HepG2 (cell line): ENCODE results near the gene ENO3. TPM values are rescaled to one million over a fixed set of nuclear protein-coding genes. Genes with fewer than 3 reads are reported as not detected.

Experiments used
- ARHGAP35 ChIP-seq: sonication (generic); formaldehyde crosslinking; IDR thresholded peaks from 2 replicates; pipeline ENCODE4 v1.9.0; 2022; ENCODE audit warnings: mild to moderate bottlenecking, inconsistent platforms, moderate library complexity, missing genetic modification reagents, borderline replicate concordance
- DNMT3B ChIP-seq: conservative IDR thresholded peaks from 2 replicates; pipeline ENCODE4 v1.6.1; 2016; ENCODE audit warnings: missing biosample characterization, control low read depth
- ESRRA ChIP-seq: sonication (generic); formaldehyde crosslinking; IDR thresholded peaks from 2 replicates; pipeline ENCODE4 v1.5.1; 2020; ENCODE audit warnings: mild to moderate bottlenecking, low read depth, missing genetic modification reagents
- HDAC1 ChIP-seq: sonication (generic); formaldehyde crosslinking; IDR thresholded peaks from 2 replicates; pipeline ENCODE4 v1.5.1; 2020; ENCODE audit warnings: mild to moderate bottlenecking, missing genetic modification reagents
- IKZF4 ChIP-seq: sonication (generic); formaldehyde crosslinking; IDR thresholded peaks from 2 replicates; pipeline ENCODE4 v1.5.1; 2020; ENCODE audit warnings: borderline replicate concordance, mild to moderate bottlenecking, low read depth, missing genetic modification reagents; ENCODE audit errors: not compliant biosample characterization
- PCBP1 ChIP-seq: fragments of 200-400 bp; formaldehyde crosslinking; IDR thresholded peaks from 2 replicates; pipeline ENCODE4 v1.6.1; 2017; ENCODE audit warnings: mild to moderate bottlenecking, low read depth, low read length, borderline replicate concordance
- RAD51 ChIP-seq: fragments of 450-650 bp; IDR thresholded peaks from 2 replicates; pipeline ENCODE4 v1.6.1; 2016; ENCODE audit warnings: borderline replicate concordance
- SALL1 ChIP-seq: sonication (generic); formaldehyde crosslinking; IDR thresholded peaks from 2 replicates; pipeline ENCODE4 v1.8.0; 2022; ENCODE audit warnings: mild to moderate bottlenecking, missing genetic modification reagents
- SMC3 ChIP-seq: IDR thresholded peaks from 2 replicates; pipeline ENCODE4 v1.6.1; 2011; ENCODE audit warnings: low read length, improper control_type of control experiment
- TBP ChIP-seq: sonication (generic); formaldehyde crosslinking; IDR thresholded peaks from 2 replicates; pipeline ENCODE4 v1.5.0; 2020; ENCODE audit warnings: missing genetic modification reagents
- ZIK1 ChIP-seq: sonication (generic); formaldehyde crosslinking; IDR thresholded peaks from 2 replicates; pipeline ENCODE4 v1.5.0; 2020; ENCODE audit warnings: mild to moderate bottlenecking, low read depth, missing genetic modification reagents, borderline replicate concordance
- ZNF431 ChIP-seq: sonication (generic); formaldehyde crosslinking; IDR thresholded peaks from 2 replicates; pipeline ENCODE4 v1.9.0; 2022; ENCODE audit warnings: missing genetic modification reagents, low read depth, mild to moderate bottlenecking, borderline replicate concordance
- ZNF556 ChIP-seq: sonication (generic); formaldehyde crosslinking; IDR thresholded peaks from 2 replicates; pipeline ENCODE4 v1.4.0; 2020; ENCODE audit warnings: mild to moderate bottlenecking, missing genetic modification reagents, borderline replicate concordance
- ZNF607 ChIP-seq: sonication (generic); formaldehyde crosslinking; IDR thresholded peaks from 2 replicates; pipeline ENCODE4 v1.5.1; 2020; ENCODE audit warnings: missing genetic modification reagents, mild to moderate bottlenecking, borderline replicate concordance
- ZNF615 ChIP-seq: sonication (generic); formaldehyde crosslinking; IDR thresholded peaks from 2 replicates; pipeline ENCODE4 v1.5.0; 2020; ENCODE audit warnings: mild to moderate bottlenecking, missing genetic modification reagents, borderline replicate concordance
- ZNF879 ChIP-seq: sonication (generic); formaldehyde crosslinking; IDR thresholded peaks from 2 replicates; pipeline ENCODE4 v1.8.1; 2023; ENCODE audit warnings: missing genetic modification reagents
- ZSCAN9 ChIP-seq: IDR thresholded peaks from 2 replicates; pipeline ENCODE4 v1.6.1; 2016; ENCODE audit warnings: borderline replicate concordance
- polyA plus RNA-seq, 8 experiments: library from polyadenylated mRNA; depleted of rRNA in 3 of 8; stranded (reverse) in 7 of 8; unstranded in 1 of 8; fragments of >200 nt; fragmentation: Illumina TruSeq in 4 of 8; extraction: Trizol in 4 of 8; gene quantifications; 2 replicates each; pipeline versions ENCODE4 v1.2.1 to v1.2.3, GENCODE V29; 2011 to 2016; ENCODE audit warnings: low read depth in 4 of 8, missing spikeins in 1 of 8, mixed read lengths in 1 of 8; ENCODE audit not compliant: insufficient read depth in 1 of 8
- total RNA-seq, 5 experiments: library from RNA; depleted of rRNA; stranded (reverse); fragments of >200 nt; fragmentation: Illumina TruSeq; extraction: Trizol; gene quantifications; 2 replicates each; pipeline ENCODE4 v1.2.3, GENCODE V29; 2016; ENCODE audit warnings: low read depth in 1 of 5
- TF ChIP-seq, protein P1 (sequence below): sonication (generic); formaldehyde crosslinking; conservative IDR thresholded peaks from 2 replicates; pipeline ENCODE4 v1.4.0; 2020; ENCODE audit warnings: missing genetic modification reagents
- TF ChIP-seq, protein P2 (sequence below): sonication (generic); formaldehyde crosslinking; IDR thresholded peaks from 2 replicates; pipeline ENCODE4 v1.4.0; 2020; ENCODE audit warnings: missing genetic modification reagents, mild to moderate bottlenecking, borderline replicate concordance
- TF ChIP-seq, protein P3 (sequence below): sonication (generic); formaldehyde crosslinking; IDR thresholded peaks from 2 replicates; pipeline ENCODE4 v1.4.0; 2020; ENCODE audit warnings: missing genetic modification reagents, borderline replicate concordance

Gene ENO3
- total and polyA plus RNA-seq, 2 of the 13 experiments (the other 11 are each of a cell fraction or from before 2014, with no cell fraction given) = 59.8 to 69.8 TPM

DNA sequence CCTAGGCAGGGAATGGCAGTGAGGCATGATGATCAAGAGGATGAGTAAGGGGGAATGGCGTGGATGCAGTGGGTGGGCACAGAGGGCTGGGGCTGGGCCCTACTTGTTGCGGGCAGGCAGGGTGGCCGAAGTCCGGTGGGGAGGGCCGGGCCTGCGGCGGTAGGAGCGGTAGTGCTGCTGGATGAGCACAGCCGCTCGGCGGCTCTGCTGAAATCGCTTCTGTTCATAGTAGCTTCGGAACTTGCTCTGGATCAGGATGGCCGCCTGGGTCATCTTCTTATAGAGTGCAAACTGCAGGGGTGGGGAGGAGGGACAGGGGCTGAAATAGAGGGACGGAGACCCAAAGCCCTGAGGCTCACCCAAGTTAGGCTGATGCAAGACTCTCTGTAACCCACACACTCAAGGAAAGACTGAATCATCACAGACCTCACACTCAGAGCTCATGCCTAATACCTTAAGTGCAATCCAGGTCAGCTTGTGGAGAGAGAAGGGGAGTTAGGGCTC is 18.2 kb downstream of the ENO3 start (continued):
- peak; percentile 62; the same call in 1 of the 2 replicates for TF ChIP-seq ZIK1 (CRISPR knock-in tag)
- TF ChIP-seq ZNF431 = 0 out of 2 replicates have a peak, but pooled peaks have one; percentile 4
- TF ChIP-seq PCBP1 = no peak
- no peak for TF ChIP-seq SMC3
- no peak for TF ChIP-seq ZSCAN9 (CRISPR knock-in tag)
- TF ChIP-seq, protein P1, sequence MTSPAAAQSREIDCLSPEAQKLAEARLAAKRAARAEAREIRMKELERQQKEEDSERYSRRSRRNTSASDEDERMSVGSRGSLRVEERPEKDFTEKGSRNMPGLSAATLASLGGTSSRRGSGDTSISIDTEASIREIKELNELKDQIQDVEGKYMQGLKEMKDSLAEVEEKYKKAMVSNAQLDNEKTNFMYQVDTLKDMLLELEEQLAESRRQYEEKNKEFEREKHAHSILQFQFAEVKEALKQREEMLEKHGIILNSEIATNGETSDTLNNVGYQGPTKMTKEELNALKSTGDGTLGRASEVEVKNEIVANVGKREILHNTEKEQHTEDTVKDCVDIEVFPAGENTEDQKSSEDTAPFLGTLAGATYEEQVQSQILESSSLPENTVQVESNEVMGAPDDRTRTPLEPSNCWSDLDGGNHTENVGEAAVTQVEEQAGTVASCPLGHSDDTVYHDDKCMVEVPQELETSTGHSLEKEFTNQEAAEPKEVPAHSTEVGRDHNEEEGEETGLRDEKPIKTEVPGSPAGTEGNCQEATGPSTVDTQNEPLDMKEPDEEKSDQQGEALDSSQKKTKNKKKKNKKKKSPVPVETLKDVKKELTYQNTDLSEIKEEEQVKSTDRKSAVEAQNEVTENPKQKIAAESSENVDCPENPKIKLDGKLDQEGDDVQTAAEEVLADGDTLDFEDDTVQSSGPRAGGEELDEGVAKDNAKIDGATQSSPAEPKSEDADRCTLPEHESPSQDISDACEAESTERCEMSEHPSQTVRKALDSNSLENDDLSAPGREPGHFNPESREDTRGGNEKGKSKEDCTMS (CRISPR knock-in tag) = no peak
- no peak for TF ChIP-seq RAD51
- TF ChIP-seq ZNF879 (CRISPR knock-in tag) = peak; percentile 74; the same call in 1 of the 2 replicates
- 0 out of 2 replicates have a peak, but pooled peaks have one; percentile 41 for TF ChIP-seq SALL1 (CRISPR knock-in tag)
- no peak for TF ChIP-seq ZNF607 (CRISPR knock-in tag)
- TF ChIP-seq ZNF615 (CRISPR knock-in tag) = no peak
- TF ChIP-seq, protein P2, sequence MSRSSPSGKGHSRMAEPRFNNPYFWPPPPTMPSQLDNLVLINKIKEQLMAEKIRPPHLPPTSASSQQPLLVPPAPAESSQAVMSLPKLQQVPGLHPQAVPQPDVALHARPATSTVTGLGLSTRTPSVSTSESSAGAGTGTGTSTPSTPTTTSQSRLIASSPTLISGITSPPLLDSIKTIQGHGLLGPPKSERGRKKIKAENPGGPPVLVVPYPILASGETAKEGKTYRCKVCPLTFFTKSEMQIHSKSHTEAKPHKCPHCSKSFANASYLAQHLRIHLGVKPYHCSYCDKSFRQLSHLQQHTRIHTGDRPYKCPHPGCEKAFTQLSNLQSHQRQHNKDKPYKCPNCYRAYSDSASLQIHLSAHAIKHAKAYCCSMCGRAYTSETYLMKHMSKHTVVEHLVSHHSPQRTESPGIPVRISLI = no peak
- TF ChIP-seq TBP (CRISPR knock-in tag) = no peak
- 0 out of 2 replicates have a peak, but pooled peaks have one; percentile 45 for TF ChIP-seq DNMT3B (CRISPR knock-in tag)
- TF ChIP-seq, protein P3, sequence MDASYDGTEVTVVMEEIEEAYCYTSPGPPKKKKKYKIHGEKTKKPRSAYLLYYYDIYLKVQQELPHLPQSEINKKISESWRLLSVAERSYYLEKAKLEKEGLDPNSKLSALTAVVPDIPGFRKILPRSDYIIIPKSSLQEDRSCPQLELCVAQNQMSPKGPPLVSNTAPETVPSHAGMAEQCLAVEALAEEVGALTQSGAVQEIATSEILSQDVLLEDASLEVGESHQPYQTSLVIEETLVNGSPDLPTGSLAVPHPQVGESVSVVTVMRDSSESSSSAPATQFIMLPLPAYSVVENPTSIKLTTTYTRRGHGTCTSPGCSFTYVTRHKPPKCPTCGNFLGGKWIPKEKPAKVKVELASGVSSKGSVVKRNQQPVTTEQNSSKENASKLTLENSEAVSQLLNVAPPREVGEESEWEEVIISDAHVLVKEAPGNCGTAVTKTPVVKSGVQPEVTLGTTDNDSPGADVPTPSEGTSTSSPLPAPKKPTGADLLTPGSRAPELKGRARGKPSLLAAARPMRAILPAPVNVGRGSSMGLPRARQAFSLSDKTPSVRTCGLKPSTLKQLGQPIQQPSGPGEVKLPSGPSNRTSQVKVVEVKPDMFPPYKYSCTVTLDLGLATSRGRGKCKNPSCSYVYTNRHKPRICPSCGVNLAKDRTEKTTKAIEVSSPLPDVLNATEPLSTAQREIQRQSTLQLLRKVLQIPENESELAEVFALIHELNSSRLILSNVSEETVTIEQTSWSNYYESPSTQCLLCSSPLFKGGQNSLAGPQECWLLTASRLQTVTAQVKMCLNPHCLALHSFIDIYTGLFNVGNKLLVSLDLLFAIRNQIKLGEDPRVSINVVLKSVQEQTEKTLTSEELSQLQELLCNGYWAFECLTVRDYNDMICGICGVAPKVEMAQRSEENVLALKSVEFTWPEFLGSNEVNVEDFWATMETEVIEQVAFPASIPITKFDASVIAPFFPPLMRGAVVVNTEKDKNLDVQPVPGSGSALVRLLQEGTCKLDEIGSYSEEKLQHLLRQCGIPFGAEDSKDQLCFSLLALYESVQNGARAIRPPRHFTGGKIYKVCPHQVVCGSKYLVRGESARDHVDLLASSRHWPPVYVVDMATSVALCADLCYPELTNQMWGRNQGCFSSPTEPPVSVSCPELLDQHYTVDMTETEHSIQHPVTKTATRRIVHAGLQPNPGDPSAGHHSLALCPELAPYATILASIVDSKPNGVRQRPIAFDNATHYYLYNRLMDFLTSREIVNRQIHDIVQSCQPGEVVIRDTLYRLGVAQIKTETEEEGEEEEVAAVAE = no peak
- TF ChIP-seq ARHGAP35 (CRISPR knock-in tag) = no peak
- TF ChIP-seq HDAC1 (CRISPR knock-in tag) = 0 out of 2 replicates have a peak, but pooled peaks have one; percentile 9
- TF ChIP-seq ESRRA (CRISPR knock-in tag) = no peak
- 0 out of 2 replicates have a peak, but pooled peaks have one; percentile 11 for TF ChIP-seq ZNF556 (CRISPR knock-in tag)
- no peak for TF ChIP-seq IKZF4 (CRISPR knock-in tag)
